NCI-H187 treated with DMSO at 0.1 percent for 48 hours (cell line): Measurements from ENCODE around the gene PLPP7.
A peak's percentile ranks its signal among the peaks of the same experiment; 100 is the strongest.
"Not testable (repeated sequence)": the region's sequence is repeated elsewhere in the genome, so short reads cannot be mapped to it uniquely, and the experiment has no call there.

ENCODE experiments used
- DNase-seq: peaks from one replicate; lab custom pipeline; 2025; lab: John Stamatoyannopoulos, UW

Gene PLPP7

DNA sequence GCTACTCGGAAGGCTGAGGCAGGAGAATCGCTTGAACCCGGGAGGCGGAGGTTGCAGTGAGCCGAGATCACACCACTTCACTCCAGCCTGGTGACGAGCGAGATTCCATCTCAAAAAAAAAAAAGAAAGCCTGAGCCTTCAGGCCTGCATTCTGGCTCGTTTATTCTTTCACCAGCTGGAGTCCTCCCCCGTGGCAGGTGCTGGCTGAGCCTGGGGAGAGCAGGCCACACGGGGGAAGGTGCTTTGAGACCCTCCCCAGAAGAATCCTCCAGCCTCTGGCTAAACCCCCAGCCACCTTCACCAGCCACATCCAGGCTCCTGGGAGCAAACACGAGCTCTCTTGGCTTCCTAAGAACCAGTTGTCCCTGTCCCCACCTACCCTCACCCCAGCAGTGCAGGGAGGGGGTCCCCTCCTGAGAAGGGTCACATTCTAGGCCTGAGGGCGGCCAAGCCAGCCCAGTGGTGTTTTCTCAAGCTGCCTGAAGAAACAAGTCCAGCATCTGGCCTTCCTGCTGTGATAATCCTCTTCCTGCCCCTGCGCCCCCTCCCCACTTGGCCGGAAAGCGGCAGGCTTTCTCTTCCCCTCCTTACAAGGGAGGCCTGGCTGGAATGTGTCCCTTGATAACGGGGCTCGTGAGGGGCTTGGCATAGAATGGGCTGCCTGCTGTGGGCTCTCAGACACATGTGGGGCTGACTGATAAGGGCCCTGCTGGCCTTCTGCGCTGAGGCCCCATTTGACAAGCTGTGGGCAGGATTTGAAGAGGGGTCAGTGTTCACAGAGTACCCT is 41.5 kb downstream of the PLPP7 start:
- no peak for DNase-seq

DNA sequence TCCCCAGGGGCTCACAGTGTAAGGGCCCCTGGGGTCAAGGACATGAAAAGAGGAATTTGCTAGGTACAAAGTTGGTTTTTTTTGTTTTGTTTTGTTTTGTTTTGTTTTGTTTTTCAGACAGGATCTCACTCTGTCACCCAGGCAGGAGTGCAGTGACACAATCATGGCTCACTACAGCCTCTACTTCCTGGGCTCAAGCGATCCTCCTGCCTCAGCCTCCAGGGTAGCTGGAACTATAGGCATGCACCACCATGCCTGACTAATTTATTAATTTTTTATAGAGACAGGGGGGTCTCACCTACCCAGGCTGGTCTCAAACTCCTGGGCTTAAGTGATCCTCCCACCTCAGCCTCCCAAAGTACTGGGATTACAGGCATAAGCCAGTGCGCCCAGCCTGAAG is 42.5 kb downstream of the PLPP7 start:
- DNase-seq: not testable (repeated sequence)

DNA sequence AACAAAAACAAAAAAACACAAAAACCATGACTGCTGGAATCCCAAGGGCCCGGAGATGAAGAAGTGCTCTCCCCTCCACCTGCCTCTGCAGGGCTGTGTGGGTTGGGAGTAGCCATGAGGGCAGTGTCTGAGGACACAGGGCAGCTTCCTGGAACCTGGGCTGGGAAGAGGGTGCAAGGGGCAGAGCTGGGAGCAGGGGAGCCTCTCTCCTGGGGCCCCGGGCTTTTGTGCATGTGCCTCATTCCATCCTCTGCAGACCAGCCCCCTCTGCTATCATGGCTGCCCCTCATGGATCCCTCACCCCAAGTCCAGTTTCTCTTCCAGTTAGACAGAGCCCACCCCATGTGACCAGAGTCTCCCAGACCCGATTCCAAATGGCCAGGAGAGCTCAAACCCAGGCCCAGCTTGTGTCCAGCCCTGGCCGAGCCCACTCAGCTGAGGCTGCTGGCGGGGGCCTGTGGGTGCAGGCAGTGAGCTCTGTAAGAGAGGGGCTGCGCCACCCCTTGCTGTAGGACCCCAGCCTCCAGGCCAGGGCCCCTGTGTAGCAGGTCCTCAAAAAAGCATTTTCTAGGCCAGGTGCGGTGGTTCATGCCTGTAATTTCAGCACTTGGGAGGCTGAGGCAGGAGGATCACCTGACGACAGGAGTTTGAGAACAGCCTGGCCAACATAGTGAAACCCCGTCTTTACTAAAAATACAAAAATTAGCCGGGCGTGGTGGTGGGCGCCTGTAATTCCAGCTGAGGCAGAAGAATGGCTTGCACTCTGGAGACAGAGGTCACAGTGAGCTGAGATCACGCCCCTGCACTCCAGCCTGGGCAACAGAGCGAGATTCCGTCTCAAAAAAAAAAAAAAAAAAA is 44.5 kb downstream of the PLPP7 start:
- DNase-seq: no peak

DNA sequence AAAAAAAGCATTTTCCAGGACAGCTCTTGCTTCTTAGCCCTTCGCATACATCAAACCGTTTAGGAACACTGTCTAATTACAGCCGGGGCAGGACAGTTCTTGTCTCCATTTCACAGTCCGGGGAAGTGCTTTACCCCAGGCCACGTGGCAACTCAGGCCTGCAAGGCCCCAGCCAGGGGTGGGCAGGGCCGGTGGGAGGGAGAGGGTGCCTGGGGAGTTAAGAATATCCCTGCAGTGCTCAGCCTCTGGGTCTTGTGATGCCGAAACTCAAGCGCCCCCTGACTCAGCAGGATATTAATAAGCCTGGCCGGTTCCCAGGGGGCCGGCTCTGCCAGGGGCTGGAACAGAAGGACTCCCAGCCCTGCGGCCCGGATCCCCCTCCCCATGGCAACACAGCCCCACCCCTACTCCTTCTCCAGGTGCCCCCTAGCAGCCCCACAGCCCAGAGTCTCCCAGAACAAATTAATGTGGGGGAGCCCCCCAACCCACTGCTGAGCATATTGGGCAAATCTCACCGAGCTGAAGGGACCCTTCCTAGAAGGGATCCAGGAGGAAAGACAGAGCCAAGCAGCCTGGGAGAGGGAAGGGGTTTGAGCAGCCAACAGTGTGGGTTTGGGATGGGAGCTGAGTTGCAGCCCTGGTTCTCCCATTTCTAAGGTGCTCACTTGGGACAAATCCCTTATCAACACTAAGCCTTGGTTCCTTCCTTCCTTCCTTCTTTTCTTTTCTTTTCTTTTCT is 45.3 kb downstream of the PLPP7 start:
- no peak for DNase-seq

DNA sequence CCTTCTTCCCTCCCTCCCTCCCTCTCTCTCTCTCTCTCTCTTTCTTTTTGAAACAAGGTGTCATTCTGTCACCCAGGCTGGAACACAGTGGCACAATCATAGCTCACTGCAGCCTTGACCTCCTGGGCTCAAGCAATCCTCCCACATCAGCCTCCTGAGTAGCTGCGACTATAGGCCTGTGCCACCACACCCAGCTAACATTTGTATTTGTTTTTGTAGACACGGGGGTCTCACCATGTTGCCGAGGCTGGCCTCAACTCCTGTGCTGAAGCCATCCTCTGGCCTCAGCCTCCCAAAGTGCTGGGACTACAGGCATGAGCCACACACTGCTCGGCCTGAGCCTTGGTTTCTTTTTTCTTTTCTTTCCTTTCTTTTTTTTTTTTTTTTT is 45.8 kb downstream of the PLPP7 start:
- no peak for DNase-seq

DNA sequence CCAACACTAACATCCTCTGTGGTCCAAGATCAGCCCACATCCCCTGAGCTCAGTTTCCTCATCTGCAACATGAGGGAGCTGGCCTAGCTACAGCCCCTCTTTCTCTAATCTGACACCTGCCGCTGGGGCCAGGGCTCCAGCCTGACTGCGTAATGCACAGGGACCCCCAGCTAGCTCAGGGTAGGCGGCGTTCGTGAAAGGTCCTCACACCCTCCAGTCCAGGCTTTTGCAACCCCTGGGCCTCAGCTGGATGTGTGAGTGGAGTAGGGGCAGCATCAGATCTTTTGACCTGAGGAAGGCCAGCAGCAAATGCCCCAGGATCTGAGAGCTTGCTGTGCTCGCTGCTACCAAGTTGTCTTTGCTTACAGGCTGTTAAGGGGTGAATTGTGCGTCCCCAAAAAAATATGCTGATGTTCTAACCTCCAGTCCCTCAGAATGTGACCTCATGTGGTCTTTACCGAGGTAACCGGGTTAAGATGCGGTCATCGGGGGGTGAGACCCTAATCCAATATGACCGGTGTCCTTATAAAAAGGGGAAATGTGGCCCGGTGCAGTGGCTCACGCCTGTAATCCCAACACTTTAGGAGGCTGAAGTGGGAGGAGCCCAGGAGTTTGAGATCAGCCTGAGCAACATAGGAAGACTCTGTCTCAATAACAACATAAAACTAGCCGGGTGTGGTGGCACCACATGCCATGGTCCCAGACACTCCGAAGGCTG is 47.8 kb downstream of the PLPP7 start:
- DNase-seq: no peak

DNA sequence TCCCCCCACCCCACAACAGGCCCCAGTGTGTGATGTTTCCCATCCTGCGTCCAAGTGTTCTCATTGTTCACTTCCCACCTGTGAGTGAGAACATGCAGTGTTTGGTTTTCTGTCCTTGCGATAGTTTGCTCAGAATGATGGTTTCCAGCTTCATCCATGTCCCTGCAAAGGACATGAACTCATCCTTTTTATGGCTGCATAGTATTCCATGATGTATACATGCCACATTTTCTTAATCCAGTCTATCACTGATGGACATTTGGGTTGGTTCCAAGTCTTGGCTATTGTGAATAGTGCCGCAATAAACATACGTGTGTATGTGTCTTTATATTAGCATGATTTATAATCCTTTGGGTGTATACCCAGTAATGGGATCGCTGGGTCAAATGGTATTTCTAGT is 49.7 kb downstream of the PLPP7 start:
- not testable (repeated sequence) for DNase-seq

DNA sequence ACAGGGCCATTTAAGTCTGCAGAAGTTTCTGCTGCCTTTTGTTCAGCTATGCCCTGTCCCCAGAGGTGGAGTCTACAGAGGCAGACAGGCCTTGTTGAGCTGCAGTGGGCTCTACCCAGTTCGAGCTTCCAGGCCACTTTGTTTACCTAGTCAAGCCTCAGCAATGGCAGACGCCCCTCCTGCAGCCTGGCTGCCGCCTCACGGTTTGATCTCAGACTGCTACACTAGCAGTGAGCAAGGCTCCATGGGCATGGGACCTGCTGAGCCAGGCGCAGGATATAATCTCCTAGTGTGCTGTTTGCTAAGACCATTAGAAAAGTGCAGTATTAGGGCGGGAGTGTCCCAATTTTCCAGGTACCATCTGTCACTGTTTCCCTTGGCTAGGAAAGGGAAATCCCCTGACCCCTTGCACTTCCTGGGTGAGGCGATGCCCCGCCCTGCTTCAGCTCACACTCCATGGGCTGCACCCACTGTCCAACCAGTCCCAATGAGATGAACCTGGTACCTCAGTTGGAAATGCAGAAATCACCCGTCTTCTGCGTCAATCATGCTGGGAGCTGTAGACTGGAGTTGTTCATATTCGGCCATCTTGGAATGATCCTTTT is 55.5 kb downstream of the PLPP7 start:
- DNase-seq: not testable (repeated sequence)

DNA sequence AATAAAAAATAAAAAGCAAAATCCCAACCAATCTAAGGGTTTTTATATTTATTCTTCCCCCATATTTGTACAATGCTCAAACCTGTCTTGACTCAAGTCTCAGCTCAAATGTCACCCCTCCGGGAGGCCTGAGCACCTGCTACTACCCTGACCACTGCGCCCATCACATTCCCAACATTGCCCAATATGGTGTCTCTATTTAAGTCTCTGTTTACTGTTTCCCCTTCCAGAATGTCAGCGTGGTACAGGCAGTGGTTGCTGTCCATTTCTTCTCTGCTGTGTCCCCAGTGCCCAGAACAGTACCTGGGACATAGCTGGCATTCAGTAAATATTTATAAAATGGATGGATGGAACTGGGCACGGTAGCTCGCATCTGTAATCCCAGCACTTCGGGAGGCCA is 57.0 kb downstream of the PLPP7 start:
- DNase-seq: no peak

DNA sequence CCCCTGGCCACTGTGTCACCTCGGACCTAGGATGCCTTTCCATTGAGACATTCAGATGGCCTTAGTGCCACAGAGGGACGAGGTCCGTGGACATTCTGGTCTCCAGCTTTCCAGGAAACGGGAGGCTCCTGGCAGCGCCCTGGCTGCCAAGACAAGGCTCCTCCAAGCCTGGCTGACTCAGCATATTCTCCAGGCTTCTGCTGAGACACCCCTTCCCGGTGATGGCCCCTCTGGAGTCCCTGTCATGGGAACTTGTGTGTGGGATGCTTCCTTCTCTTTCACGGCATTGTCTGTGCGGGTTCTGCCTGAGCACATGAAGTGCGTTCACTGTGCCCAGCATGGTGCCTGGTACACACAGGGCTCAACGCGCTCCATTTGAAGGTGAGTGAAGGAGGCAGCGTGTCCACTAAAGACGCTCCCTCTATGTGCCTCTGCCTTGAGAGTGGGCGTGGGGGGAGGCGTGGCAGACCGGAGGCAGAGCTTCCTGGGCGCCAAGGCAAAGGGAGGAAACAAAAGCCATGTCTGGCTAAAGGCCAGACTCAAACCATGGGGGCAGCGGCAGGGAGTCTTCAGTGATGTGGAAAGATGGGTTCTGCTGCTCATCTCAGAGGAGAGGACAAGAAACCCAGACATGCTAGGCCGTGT is 58.0 kb downstream of the PLPP7 start:
- DNase-seq: no peak

DNA sequence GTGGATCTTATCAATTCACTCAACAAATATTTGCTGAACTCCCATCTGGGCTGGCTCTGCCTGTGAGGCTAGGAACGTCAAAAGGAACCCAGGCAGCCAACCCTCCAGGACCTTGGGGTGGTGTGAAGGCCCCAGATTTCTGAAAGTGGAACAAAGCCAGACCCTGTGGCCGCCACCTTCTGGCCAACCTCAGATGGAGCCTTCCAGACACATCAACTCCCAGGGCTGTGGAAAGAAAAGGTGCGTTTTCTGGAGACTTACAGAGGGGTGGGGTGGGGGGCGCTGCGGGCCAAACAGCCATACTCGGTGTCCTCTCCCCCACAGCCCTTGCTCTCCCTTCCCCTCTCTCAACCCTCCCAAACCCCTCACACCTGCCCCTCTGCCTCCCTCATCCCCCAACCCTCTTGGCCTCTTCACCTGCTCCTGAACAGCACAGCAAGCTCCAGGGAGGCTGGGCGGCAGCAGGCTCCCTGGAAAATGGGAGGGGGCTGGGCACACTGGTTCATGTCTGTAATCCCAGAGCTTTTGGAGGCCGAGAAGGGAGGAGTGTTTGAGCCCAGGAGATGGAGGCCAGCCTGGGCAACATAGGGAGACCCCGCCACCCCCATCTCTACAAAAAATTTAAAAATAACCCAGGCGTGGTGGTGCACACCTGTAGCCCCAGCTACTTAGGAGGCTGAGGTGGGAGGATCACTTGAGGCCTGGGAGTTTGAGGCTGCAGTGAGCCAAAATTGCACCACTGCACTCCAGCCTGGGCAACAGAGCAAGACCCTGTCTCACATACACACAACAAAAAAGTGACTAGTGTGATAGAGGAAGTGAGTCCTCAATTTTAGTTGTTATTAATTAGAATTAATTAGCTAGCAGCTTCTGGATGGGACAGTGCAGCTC is 59.4 kb downstream of the PLPP7 start:
- DNase-seq: no peak

DNA sequence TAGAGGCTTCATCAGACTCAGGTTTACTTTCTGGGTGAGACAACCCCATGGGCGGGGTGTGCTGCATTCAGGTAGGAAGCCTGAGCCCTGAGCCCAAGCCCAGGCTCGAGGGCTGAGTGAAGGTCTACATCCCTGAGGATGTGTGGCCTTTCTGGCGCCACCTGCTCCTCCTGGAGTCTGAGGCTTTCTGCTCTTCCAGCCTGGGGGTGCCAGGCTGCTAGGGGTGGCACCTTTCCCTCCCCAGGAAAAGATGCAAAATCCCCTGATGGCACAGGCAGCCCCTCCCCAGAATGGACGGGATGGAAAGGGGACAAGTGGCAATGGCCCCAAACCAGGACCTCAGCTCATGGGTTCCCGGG is 60.0 kb downstream of the PLPP7 start:
- no peak for DNase-seq

DNA sequence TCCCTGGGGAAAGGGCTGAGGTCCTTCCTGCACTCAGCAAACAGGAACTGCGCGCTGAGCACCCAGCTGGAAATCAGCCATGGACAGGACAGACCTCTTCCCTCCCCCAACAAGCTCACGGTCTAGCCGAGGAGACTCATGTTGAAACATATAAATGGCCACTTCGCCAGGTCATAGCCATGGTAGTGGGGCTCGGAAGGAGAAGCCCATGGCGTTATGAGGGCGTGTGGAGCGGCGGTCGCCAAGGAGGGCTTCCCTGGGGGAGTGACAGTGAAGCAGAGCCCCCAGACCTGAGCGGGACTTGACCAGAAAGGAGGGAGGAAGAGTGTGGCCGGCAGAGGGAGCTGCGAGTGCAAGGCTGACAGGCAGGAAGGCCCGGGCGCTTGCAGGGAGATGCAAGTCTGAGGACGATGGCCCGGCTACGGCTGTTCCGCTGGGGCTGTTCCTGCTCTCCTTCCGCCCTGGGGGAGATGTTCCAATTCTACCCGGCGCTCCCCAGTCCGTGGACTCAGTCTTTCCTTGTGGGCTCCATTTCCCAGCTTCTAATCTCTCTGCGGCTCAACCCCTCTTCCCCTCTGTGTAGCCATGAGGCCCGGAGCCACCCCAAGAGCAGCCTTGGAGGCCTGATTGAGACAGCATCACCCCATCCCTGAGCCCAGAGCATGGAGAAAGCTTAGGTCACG is 60.5 kb downstream of the PLPP7 start:
- peak; percentile 13 for DNase-seq

DNA sequence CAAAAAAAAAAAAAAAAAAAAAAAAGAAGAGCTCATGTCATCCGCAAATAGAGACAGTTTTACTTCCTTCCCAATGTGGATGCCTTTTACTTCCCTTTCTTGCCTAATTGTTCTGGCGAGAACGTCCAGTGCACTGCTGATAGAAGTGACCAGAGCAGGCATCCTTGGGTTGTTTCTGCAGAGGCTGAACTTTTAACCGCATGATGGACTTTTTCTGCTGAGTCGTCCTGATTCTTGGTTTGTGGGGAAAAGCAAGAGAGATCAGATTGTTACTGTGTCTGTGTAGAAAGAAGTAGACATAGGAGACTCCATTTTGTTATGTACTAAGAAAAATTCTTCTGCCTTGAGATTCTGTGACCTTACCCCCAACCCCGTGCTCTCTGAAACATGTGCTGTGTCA is 67.0 kb downstream of the PLPP7 start:
- DNase-seq: not testable (repeated sequence)

DNA sequence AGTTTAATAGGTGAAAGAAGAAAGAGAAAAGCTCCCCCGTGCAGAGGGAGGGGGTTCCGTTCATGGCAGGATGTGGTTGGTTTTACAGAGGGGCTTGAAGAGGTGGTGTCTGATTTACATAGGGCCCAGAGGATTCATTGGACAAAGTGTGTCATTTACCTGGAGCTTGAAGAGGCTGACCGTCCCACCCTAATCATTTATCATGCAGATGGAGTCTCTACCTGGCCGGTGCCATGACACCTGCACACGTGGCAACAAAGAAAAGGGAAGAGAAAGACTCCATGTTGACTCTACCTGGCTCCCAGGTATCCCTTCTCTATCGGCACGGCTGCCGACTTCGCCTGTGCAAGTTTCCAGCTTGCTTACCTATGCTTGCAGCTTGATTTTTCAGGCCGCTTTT is 69.0 kb downstream of the PLPP7 start:
- no peak for DNase-seq
